Fibroblast of lung (primary cell): ENCODE results near the gene C17orf67. TPM values are rescaled to one million over a fixed set of nuclear protein-coding genes. Genes with fewer than 3 reads are reported as not detected.

Source experiments
- DNase-seq, 2 donors: peaks; one replicate each; pipeline versions ENCODE4 v3.0.0 to v3.0.0-alpha.2; 2010; ENCODE audit warnings: low read depth in 2 of 2
- H2AFZ ChIP-seq: 2 replicates; pipeline ENCODE4 v1.5.1; 2012; ENCODE audit warnings: low read length, control low read depth, inconsistent platforms
- H3K27ac ChIP-seq: 2 replicates; pipeline ENCODE4 v1.5.1; 2011; ENCODE audit warnings: low read length, control low read depth; ENCODE audit not compliant: insufficient read depth
- H3K27me3 ChIP-seq: 2 replicates; pipeline ENCODE4 v1.5.1; 2011; ENCODE audit warnings: mild to moderate bottlenecking, low read length; ENCODE audit not compliant: control insufficient read depth, insufficient read depth
- H3K36me3 ChIP-seq: 2 replicates; pipeline ENCODE4 v1.5.1; 2011; ENCODE audit warnings: low read length; ENCODE audit not compliant: control insufficient read depth, insufficient read depth
- H3K4me1 ChIP-seq: 2 replicates; pipeline ENCODE4 v1.5.1; 2011; ENCODE audit warnings: low read length; ENCODE audit not compliant: control insufficient read depth, insufficient read depth; ENCODE audit errors: extremely low read depth
- H3K4me2 ChIP-seq: 2 replicates; pipeline ENCODE4 v1.5.1; 2011; ENCODE audit warnings: low read length, control low read depth; ENCODE audit not compliant: insufficient read depth; ENCODE audit errors: extremely low read depth
- H3K4me3 ChIP-seq, 4 experiments: fragments of 200-600 bp in 1 of 4; sonication (generic) in 1 of 4; replicated peaks in 1 of 4; 2 replicates each; pipeline ENCODE4 v1.5.1; 2011 to 2016; ENCODE audit warnings: low read length in 4 of 4, low read depth in 3 of 4, mild to moderate bottlenecking in 3 of 4, control low read depth in 2 of 4, inconsistent platforms in 1 of 4, mixed read lengths in 1 of 4; ENCODE audit not compliant: insufficient read depth in 1 of 4; ENCODE audit errors: control extremely low read depth in 1 of 4
- H3K79me2 ChIP-seq: 2 replicates; pipeline ENCODE4 v1.5.1; 2012; ENCODE audit warnings: mild to moderate bottlenecking, low read length, inconsistent platforms; ENCODE audit not compliant: control insufficient read depth, insufficient read depth
- H3K9ac ChIP-seq: 2 replicates; pipeline ENCODE4 v1.5.1; 2011; ENCODE audit warnings: mild to moderate bottlenecking, low read length, control low read depth; ENCODE audit not compliant: insufficient read depth
- H3K9me3 ChIP-seq: 2 replicates; pipeline ENCODE4 v1.5.1; 2012; ENCODE audit warnings: low read depth, low read length; ENCODE audit not compliant: control insufficient read depth, insufficient read depth
- H4K20me1 ChIP-seq: 2 replicates; pipeline ENCODE4 v1.5.1; 2011; ENCODE audit warnings: low read length; ENCODE audit not compliant: control insufficient read depth, insufficient read depth; ENCODE audit errors: extremely low read depth
- CTCF ChIP-seq, 2 donors: IDR thresholded peaks in 1 of 2; conservative IDR thresholded peaks in 1 of 2; 1 replicate in 1 of 2; 2 replicates in 1 of 2; pipeline ENCODE4 v1.5.1; 2011 to 2012; ENCODE audit warnings: low read length in 2 of 2, control low read depth in 1 of 2, inconsistent platforms in 1 of 2, low read depth in 1 of 2, mild to moderate bottlenecking in 1 of 2
- EZH2 ChIP-seq: IDR thresholded peaks from 2 replicates; pipeline ENCODE4 v1.5.1; 2012; ENCODE audit warnings: low read length, control low read depth, mild to moderate bottlenecking; ENCODE audit errors: missing control alignments
- polyA plus RNA-seq, 2 donors: library from polyadenylated mRNA; depleted of rRNA in 1 of 2; stranded (reverse) in 1 of 2; unstranded in 1 of 2; fragments of >200 nt; gene quantifications; 2 replicates each; pipeline ENCODE4 v1.2.1, GENCODE V29; 2011 to 2012; ENCODE audit warnings: missing spikeins in 1 of 2
- total RNA-seq: library from RNA; depleted of rRNA; stranded (reverse); fragments of >200 nt; gene quantifications from 2 replicates; pipeline ENCODE4 v1.2.1, GENCODE V29; 2014

Gene C17orf67
- total and polyA plus RNA-seq, 2 donors (not counting 1 experiment from before 2014, with no cell fraction given): 0.45 to 1.7 TPM

- H3K27ac ChIP-seq: no peak overlapping the region
- H3K27me3 ChIP-seq: no peaks in the 10 kb centered on the region
- no peaks in the 10 kb centered on the region for H4K20me1 ChIP-seq
- H3K4me1 ChIP-seq: no peaks in the 10 kb centered on the region
- H3K4me2 ChIP-seq: no peak overlapping the region
- no peaks in the 10 kb centered on the region for H3K36me3 ChIP-seq
- no peak overlapping the region for H3K9ac ChIP-seq
- no peak overlapping the region for H3K4me3 ChIP-seq
- no peaks in the 10 kb centered on the region for H3K79me2 ChIP-seq
- DNase-seq: no peak
- TF ChIP-seq EZH2 (no peak), CTCF (conservative IDR thresholded peaks at IDR 0.05 in 1 of 2, IDR thresholded peaks at IDR 0.05 in 1 of 2; ENCODE audit: low read depth in 1 of 2, low read length in 2 of 2) (no peak)
- no peaks in the 10 kb centered on the region for H3K9me3 ChIP-seq
- no peak overlapping the region for H2AFZ ChIP-seq
These were observed 36.4 kb upstream of the C17orf67 start for GRCh38 chr17:56870081-56870651.

- TF ChIP-seq CTCF (conservative IDR thresholded peaks at IDR 0.05 in 1 of 2, IDR thresholded peaks at IDR 0.05 in 1 of 2; ENCODE audit: low read depth in 1 of 2, low read length in 2 of 2): no peak
- no peak for TF ChIP-seq EZH2
- H3K79me2 ChIP-seq: no peaks in the 10 kb centered on the region
- no peaks in the 10 kb centered on the region for H4K20me1 ChIP-seq
- no peaks in the 10 kb centered on the region for H3K27me3 ChIP-seq
- H3K4me3 ChIP-seq: no peak overlapping the region
- no peak for DNase-seq
- H3K4me2 ChIP-seq: no peak overlapping the region
- H3K36me3 ChIP-seq: peaks cover 2% of the 10 kb centered on the region
- H2AFZ ChIP-seq: no peak overlapping the region
- no peaks in the 10 kb centered on the region for H3K4me1 ChIP-seq
- H3K27ac ChIP-seq: no peak overlapping the region
- no peak overlapping the region for H3K9ac ChIP-seq
- H3K9me3 ChIP-seq: no peaks in the 10 kb centered on the region
These were observed 35.0 kb upstream of the C17orf67 start for GRCh38 chr17:56868716-56869115.

GRCh38 chr17:56867948-56868376, 34.2 kb upstream of the C17orf67 start:
- Histone ChIP-seq H3K27me3 (no peaks in the 10 kb centered on the region), H3K27ac (no peak overlapping the region), H3K9me3 (no peaks in the 10 kb centered on the region), H3K9ac (no peak overlapping the region), H3K79me2 (no peaks in the 10 kb centered on the region), H3K36me3 (peaks cover 2% of the 10 kb centered on the region), H2AFZ (peak overlapping the region; percentile 10), H3K4me1 (no peaks in the 10 kb centered on the region), H3K4me2 (no peak overlapping the region), H3K4me3 (no peak overlapping the region), H4K20me1 (no peaks in the 10 kb centered on the region)
- TF ChIP-seq CTCF (conservative IDR thresholded peaks at IDR 0.05 in 1 of 2, IDR thresholded peaks at IDR 0.05 in 1 of 2; ENCODE audit: low read depth in 1 of 2, low read length in 2 of 2) (no peak), EZH2 (no peak)
- peak in 1 of 2 donors; percentile 30 for DNase-seq
